HUES48 (cell line): ENCODE measurements around the gene SPRN.

Source experiments
- H3K27ac ChIP-seq: one replicate; pipeline ENCODE4 v1.7.0; 2013; ENCODE audit warnings: low read depth, low read length, inconsistent platforms
- H3K27me3 ChIP-seq: 2 replicates; pipeline ENCODE4 v1.6.1; 2013; ENCODE audit warnings: mild to moderate bottlenecking, low read length; ENCODE audit not compliant: control insufficient read depth, insufficient read depth
- H3K36me3 ChIP-seq: 2 replicates; pipeline ENCODE4 v1.6.1; 2013; ENCODE audit warnings: low read length; ENCODE audit not compliant: control insufficient read depth, insufficient read depth
- H3K4me1 ChIP-seq: 2 replicates; pipeline ENCODE4 v1.6.1; 2013; ENCODE audit warnings: mild to moderate bottlenecking, low read length; ENCODE audit not compliant: control insufficient read depth, insufficient read depth
- H3K4me3 ChIP-seq: 2 replicates; pipeline ENCODE4 v1.5.1; 2013; ENCODE audit warnings: mild to moderate bottlenecking, low read depth, low read length
- H3K9ac ChIP-seq: 2 replicates; pipeline ENCODE4 v1.6.1; 2013; ENCODE audit warnings: mild to moderate bottlenecking, low read depth, low read length, moderate library complexity
- H3K9me3 ChIP-seq: 2 replicates; pipeline ENCODE4 v1.6.1; 2013; ENCODE audit warnings: low read length; ENCODE audit not compliant: control insufficient read depth, insufficient read depth

Gene SPRN

DNA sequence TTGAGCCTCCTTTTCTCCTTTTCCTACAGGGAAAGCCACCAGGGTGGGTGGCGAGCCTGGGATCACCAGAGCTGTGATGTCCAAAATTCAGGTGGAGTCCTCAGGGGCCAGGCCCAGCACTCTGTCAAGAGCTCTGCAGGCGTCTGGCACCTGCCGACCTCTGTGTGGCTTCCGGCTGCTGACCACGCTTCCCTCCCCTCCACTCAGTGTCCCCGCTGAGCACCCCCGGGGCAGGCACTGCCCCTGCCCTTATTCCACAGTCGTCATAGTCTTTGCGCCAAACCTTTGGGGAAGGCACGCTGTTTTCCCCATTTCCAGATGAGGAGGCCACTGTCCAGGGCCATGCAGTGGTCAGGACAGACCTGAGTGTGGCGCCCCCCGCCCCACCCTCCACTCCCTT lies 22.9 kb downstream of the SPRN start:
- H3K9ac ChIP-seq: no peak overlapping the region
- no peaks in the 10 kb centered on the region for H3K4me1 ChIP-seq
- H3K9me3 ChIP-seq: no peaks in the 10 kb centered on the region
- H3K27me3 ChIP-seq: no peaks in the 10 kb centered on the region
- H3K4me3 ChIP-seq: no peak overlapping the region
- peaks cover 92% of the 10 kb centered on the region for H3K36me3 ChIP-seq
- no peak overlapping the region for H3K27ac ChIP-seq

DNA sequence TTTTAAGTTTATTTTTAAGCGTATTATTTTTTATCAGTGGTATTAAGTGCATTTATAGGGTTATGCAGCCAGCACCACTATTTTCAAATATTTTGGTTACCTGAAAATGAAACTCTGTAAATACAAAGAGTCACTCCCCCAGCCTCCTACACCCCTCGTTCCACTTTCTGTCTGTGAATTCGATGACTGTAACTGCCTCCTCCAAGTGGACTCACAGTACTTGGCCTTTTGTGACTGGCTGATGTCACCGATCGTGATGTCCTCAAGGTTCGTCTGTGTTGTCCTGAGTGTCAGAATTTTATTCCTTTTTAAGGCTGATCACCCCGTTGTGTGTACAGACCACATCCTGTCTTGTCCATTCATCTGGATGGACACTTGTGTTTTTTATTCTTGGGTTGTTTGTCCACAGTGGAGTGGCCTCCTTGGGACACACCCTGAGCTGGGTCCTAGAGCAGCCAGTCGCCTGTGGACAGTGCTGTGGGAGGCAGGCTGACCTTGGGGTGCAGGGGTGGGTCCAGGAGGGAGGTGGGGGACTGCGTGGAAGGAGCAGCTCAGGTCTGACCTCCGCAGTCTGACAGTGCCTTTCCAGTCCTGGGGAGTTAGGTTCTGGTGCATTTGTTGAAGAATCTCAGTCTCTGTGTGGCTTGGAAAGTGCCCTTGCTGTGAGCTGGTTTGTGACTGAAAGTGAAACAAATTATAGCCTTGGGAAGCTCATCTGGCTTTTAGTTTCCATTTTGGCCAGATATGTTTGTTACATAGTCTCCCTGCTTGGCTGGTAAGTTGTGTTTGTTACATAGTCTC lies 23.6 kb downstream of the SPRN start:
- Histone ChIP-seq H3K27me3 (no peaks in the 10 kb centered on the region), H3K9me3 (no peaks in the 10 kb centered on the region), H3K36me3 (peaks cover 94% of the 10 kb centered on the region), H3K27ac (no peak overlapping the region), H3K4me3 (no peak overlapping the region), H3K9ac (no peak overlapping the region), H3K4me1 (no peaks in the 10 kb centered on the region)

DNA sequence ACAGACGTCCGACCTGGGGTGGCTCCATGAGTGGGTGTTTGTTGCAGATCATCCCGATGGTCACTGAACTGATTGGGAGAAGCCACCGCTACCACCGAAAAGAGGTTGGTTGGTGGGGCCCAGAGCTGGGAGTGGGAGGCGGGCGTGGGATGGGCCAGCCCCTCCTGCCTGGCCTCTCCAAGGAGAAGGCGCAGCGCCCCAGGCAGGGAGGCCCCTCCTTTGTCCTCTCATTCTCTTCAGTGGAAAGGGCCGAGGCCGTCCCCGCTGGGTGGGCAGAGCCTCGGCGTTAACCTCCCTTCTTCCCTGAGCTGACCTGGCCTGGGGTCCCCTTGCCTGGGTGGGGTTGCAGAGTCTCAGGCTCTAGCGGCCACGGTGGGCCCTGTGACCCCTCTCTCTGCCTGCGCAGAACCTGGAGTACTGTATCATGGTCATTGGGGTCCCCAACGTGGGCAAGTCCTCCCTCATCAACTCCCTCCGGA lies 25.3 kb downstream of the SPRN start:
- H3K4me3 ChIP-seq: no peak overlapping the region
- no peaks in the 10 kb centered on the region for H3K27me3 ChIP-seq
- no peak overlapping the region for H3K27ac ChIP-seq
- no peaks in the 10 kb centered on the region for H3K9me3 ChIP-seq
- H3K9ac ChIP-seq: no peak overlapping the region
- no peaks in the 10 kb centered on the region for H3K4me1 ChIP-seq
- peaks cover 79% of the 10 kb centered on the region for H3K36me3 ChIP-seq

DNA sequence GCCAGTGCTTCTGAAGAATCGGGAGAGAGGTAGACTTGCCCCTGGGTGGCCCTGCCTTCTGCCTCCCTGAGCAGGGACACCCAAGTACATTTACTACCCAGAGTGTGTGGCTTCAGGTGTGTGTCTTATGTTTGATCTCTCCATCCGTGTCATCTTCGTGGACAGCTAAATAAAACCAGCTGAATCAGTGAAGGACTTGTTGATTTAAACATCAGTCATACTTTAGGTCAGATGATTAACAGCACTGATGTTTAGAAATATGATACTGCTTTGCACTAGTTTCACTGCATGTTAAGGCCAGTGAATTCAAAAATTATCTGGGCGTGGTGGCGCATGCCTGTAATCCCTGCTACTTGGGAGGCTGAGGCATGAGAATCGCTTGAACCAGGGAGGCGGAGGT lies 26.5 kb downstream of the SPRN start:
- no peak overlapping the region for H3K4me3 ChIP-seq
- H3K36me3 ChIP-seq: peaks cover 69% of the 10 kb centered on the region

DNA sequence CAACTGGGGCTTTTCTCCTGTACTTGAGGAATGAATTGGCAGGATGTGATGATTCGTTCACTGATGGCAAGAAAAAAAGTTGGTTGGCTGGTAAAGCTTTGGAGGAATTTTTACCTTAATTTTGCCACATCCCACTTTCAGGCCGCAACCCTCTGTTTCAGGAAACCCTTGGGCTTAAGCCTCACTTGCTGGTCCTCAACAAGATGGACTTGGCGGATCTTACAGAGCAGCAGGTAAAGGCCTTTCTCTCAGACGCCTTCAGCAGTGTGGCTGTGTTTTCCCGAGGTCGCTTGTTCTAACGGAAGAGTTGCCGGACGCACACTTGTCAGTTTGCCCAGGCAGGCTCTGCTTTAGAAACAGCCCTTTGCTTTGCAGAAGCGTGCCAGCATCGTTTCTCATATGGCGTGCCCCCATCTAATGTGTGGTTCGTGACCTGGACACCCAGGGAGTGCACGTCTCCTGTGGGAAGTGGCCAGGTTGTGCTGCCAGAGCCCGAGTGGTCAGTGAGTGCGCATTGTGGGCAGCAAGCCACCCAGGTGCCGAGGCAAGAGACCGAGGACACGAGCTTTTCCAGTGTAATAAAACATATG lies 28.3 kb downstream of the SPRN start:
- no peaks in the 10 kb centered on the region for H3K9me3 ChIP-seq
- peaks cover 4% of the 10 kb centered on the region; the same call in 1 of the 2 replicates for H3K4me1 ChIP-seq
- H3K4me3 ChIP-seq: no peak overlapping the region
- no peaks in the 10 kb centered on the region for H3K27me3 ChIP-seq
- H3K9ac ChIP-seq: no peak overlapping the region
- H3K27ac ChIP-seq: no peak overlapping the region
- H3K36me3 ChIP-seq: peaks cover 51% of the 10 kb centered on the region

More for the DNA sequence above, 26.5 kb downstream of the SPRN start:
- H3K9ac ChIP-seq: no peak overlapping the region
- H3K4me1 ChIP-seq: peaks cover 4% of the 10 kb centered on the region; the same call in 1 of the 2 replicates
- H3K27me3 ChIP-seq: no peaks in the 10 kb centered on the region
- no peaks in the 10 kb centered on the region for H3K9me3 ChIP-seq
- H3K27ac ChIP-seq: no peak overlapping the region

DNA sequence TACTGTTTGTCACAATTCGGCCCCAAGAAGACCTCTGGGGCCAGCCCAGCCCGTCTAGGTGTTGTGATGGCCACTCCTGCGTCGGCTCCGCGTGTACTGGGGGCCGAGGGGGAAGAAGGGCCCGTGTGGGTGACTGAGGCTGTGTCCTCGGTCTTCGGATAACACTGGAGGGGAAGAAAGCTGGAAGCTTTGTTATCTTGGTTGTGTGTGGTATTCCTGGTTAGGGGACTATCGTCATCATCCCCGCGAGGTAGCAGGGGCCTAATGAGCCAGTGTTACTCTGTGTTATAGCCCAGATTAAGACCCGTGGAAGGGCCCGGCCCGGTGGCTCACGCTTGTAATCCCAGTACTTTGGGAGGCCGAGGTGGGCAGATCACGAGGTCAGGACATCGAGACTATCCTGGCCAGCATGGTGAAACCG lies 29.6 kb downstream of the SPRN start:
- Histone ChIP-seq H3K27ac (peak overlapping the region; percentile 96), H3K27me3 (no peaks in the 10 kb centered on the region), H3K36me3 (peaks cover 38% of the 10 kb centered on the region), H3K4me3 (peak overlapping the region; percentile 96), H3K9ac (peak overlapping the region; percentile 87), H3K9me3 (no peaks in the 10 kb centered on the region), H3K4me1 (peaks cover 4% of the 10 kb centered on the region; the same call in 1 of the 2 replicates)

DNA sequence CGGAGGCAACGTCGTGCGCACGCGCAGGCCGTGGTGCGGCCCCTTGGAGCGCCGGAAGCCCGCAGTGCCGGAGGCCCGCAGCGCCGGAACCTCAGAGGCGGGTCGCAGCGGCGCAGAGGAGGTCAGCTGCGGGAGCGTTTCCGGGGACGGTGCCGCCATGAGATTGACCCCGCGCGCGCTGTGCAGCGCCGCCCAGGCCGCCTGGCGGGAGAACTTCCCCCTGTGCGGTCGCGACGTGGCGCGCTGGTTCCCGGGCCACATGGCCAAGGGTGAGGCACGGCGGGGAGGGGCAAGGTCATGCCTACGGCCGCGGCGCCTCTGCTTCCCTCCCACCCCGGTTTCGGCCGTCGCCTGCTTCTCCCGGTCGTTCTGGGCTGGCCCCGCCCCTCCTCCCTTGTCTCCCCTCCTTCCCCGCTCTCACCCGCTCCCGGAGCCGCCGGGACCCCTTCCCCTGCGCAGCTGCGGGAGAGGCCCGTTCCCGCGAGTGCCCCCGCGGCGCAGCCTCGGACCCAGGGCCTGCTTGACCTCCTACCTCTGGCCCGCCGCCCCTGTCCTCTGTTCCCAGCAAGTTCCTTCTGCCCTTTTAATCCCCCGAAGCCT lies 30.3 kb downstream of the SPRN start, which contains the start of gene MTG1:
MTG1 (plus strand) TSS at position 94 of the 600 bp plus-strand sequence; CDS start at position 158, 64 bp downstream.
- H3K9me3 ChIP-seq: no peaks in the 10 kb centered on the region
- peak within 1 kb of the TSS; percentile 87 for H3K9ac ChIP-seq
- peaks cover 32% of the 10 kb centered on the region for H3K36me3 ChIP-seq
- H3K4me1 ChIP-seq: peaks cover 4% of the 10 kb centered on the region; the same call in 1 of the 2 replicates
- peak within 1 kb of the TSS; percentile 96 for H3K4me3 ChIP-seq
- peak within 1 kb of the TSS; percentile 96 for H3K27ac ChIP-seq
- no peaks in the 10 kb centered on the region for H3K27me3 ChIP-seq

DNA sequence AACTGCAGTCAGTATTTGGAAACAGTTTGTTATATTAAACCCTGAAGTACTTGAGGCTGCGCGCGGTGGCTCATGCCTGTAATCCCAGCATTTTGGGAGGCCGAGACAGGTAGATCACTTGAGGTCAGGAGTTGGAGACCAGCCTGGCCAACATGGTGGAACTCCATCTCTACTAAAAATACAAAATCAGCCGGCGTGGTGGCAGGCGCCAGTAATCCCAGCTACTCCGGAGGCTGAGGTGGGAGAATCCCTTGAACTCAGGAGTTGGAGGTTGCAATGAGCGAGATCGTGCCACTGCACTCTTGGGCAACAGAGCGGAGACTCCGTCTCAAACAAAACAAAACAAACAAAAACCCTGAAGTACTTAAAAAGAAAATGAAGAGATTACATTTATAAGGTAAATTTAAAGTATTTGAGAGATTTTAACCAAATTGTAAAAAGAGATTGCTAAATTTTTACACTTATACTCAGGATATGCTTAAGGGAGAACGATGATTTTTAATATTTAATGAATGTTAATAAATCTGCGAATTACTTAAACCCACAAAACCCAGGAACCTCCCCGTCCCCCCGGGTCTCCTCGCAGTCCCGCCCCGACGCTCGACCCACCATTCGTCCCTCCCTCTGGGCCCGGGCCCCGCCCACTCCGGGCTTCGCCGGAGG lies 30.9 kb downstream of the SPRN start:
- no peaks in the 10 kb centered on the region for H3K9me3 ChIP-seq
- H3K4me1 ChIP-seq: peaks cover 4% of the 10 kb centered on the region; the same call in 1 of the 2 replicates
- peaks cover 25% of the 10 kb centered on the region for H3K36me3 ChIP-seq
- no peak overlapping the region; the same call in 1 of the 2 replicates for H3K9ac ChIP-seq
- peak overlapping the region; percentile 29 for H3K27ac ChIP-seq
- no peaks in the 10 kb centered on the region for H3K27me3 ChIP-seq
- H3K4me3 ChIP-seq: peak overlapping the region; percentile 96

DNA sequence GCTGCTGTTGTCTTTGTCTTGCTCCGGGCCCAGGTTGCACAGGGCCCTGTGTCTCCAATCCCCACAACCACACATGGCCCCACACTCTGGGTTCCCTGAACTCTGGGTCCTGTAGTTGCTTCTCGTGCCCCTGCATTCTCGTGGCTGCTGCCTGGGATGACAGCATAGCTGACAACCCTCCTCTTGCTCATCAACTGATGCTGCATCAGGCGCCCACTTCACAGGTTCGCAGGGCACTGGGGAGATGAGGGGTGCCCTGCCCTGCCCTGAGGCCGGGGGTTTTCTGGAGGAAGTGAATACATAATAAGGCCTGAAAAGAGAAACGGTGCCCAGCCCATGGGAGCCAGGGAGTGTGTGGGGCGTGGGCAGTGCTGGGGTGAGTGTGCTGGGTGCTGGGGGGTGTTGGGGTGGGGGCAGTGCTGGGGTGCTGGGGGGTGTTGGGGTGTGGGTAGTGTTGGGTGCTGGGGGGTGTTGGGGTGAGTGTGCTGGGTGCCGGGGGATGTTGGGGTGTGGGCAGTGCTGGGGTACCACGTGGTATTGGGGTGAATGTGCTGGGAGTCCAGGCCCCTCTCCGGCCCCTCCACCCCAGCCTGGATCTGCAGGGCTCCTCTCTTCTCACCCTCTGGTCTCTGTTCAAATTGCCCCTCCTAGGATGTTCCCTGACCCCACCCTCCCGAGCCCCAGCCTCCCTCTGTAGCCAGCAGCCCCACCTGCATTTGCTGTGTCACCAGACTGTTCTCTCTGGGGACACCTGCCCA lies 32.5 kb downstream of the SPRN start:
- Histone ChIP-seq H3K9ac (no peak overlapping the region), H3K36me3 (peaks cover 13% of the 10 kb centered on the region), H3K27me3 (no peaks in the 10 kb centered on the region), H3K4me3 (no peak overlapping the region), H3K4me1 (peaks cover 4% of the 10 kb centered on the region; the same call in 1 of the 2 replicates), H3K27ac (no peak overlapping the region), H3K9me3 (no peaks in the 10 kb centered on the region)

DNA sequence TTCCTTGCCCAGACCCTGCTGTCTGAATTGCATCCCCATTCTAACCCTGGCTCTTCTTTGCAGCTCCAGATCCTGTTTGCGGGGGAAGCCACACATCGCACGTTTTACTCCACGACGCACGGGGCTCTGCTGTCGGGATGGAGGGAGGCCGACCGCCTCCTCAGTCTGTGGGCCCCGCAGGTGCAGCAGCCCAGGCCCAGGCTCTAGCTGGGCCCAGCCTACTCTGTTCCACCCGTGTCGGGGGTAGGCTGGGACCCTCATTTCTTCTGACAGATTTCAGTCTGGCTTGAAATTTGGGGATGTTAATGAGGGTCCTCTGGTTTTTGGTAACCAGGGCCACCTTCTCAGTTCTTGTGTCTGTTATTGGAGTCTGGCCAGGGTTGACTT lies 33.2 kb downstream of the SPRN start:
- peaks cover 6% of the 10 kb centered on the region for H3K36me3 ChIP-seq
- H3K27ac ChIP-seq: no peak overlapping the region
- no peak overlapping the region for H3K4me3 ChIP-seq
- no peaks in the 10 kb centered on the region for H3K9me3 ChIP-seq
- no peak overlapping the region for H3K9ac ChIP-seq
- peaks cover 4% of the 10 kb centered on the region; the same call in 1 of the 2 replicates for H3K4me1 ChIP-seq
- H3K27me3 ChIP-seq: no peaks in the 10 kb centered on the region
